ENCODE measurements around the gene D2HGDH.

GRCh38 chr2:241803387-241804325 lies 69.2 kb downstream of the D2HGDH start:
- TF ChIP-seq EZH2 (IDR thresholded peaks at IDR 0.05) (no peak), POLR2AphosphoS5 (IDR thresholded peaks at IDR 0.05; ENCODE audit: borderline replicate concordance, low read depth, low read length) (no peak)
